Endothelial cell of umbilical vein (primary cell): ENCODE results near the gene TMEM74B. TPM values are rescaled to one million over a fixed set of nuclear protein-coding genes. Genes with fewer than 3 reads are reported as not detected.

Source experiments
- BruUV-seq: library from RNA; stranded (reverse); fragments of 400-500 nt; replicated peaks from 2 replicates; lab custom pipeline; 2021; lab: Mats Ljungman, UMichigan
- CTCF ChIA-PET: fragments of 300-600, 350-600 bp; sonication (Branson Sonifier 250); formaldehyde crosslinking; loops from one replicate; lab custom pipeline; 2021; ENCODE audit warnings: antibody characterized with exemption, inconsistent platforms; lab: Charles Lee
- POLR2A ChIA-PET: fragments of 300-600, 350-600 bp; sonication (Branson Sonifier 250); formaldehyde crosslinking; loops from one replicate; lab custom pipeline; 2021; ENCODE audit warnings: antibody characterized with exemption, inconsistent platforms; lab: Charles Lee
- DNase-seq: peaks from one replicate; pipeline ENCODE4 v3.0.0-alpha.2; 2011; ENCODE audit warnings: low read depth, low spot score
- FAIRE-seq: peaks from 2 replicates; lab custom pipeline; 2011; peaks lifted over from hg19 to GRCh38; lab: Jason Lieb, UNC
- H2AFZ ChIP-seq: 2 replicates; pipeline ENCODE4 v1.6.0; 2012; ENCODE audit warnings: low read depth, low read length, control low read depth, inconsistent platforms
- H3K27ac ChIP-seq: 2 replicates; pipeline ENCODE4 v1.5.1; 2011; ENCODE audit warnings: low read depth, mild to moderate bottlenecking, control low read depth, low read length, moderate library complexity; ENCODE audit not compliant: insufficient read depth
- H3K27me3 ChIP-seq, 2 experiments: 2 replicates each; pipeline versions ENCODE4 v1.6.0 to v1.6.1; 2011; ENCODE audit warnings: low read length in 2 of 2, mixed read lengths in 1 of 2; ENCODE audit not compliant: control insufficient read depth in 2 of 2, insufficient read depth in 2 of 2
- H3K36me3 ChIP-seq, 2 experiments: 2 replicates in 1 of 2; 3 replicates in 1 of 2; pipeline ENCODE4 v1.5.1; 2011; ENCODE audit warnings: low read length in 2 of 2, mild to moderate bottlenecking in 1 of 2, moderate library complexity in 1 of 2; ENCODE audit not compliant: control insufficient read depth in 2 of 2, insufficient read depth in 2 of 2; ENCODE audit errors: extremely low read depth in 1 of 2
- H3K4me1 ChIP-seq: 3 replicates; pipeline ENCODE4 v1.5.1; 2011; ENCODE audit warnings: mild to moderate bottlenecking, low read length; ENCODE audit not compliant: control insufficient read depth, insufficient read depth; ENCODE audit errors: extremely low read depth
- H3K4me2 ChIP-seq: 2 replicates; pipeline ENCODE4 v1.6.1; 2011; ENCODE audit warnings: low read length, control low read depth, mixed read lengths; ENCODE audit not compliant: insufficient read depth
- H3K4me3 ChIP-seq, 3 experiments: fragments of 200-600 bp in 1 of 3; sonication (generic), shearing (Covaris generic) in 1 of 3; replicated peaks in 1 of 3; 2 replicates each; pipeline ENCODE4 v1.5.1; 2011 to 2016; ENCODE audit warnings: control low read depth in 3 of 3, low read length in 3 of 3, mild to moderate bottlenecking in 2 of 3, inconsistent platforms in 1 of 3, low read depth in 1 of 3, moderate library complexity in 1 of 3; ENCODE audit not compliant: insufficient read depth in 1 of 3
- H3K79me2 ChIP-seq: 2 replicates; pipeline ENCODE4 v1.6.0; 2012; ENCODE audit warnings: low read length, inconsistent platforms; ENCODE audit not compliant: control insufficient read depth, insufficient read depth
- H3K9ac ChIP-seq: replicated peaks from 2 replicates; pipeline ENCODE3; 2011; ENCODE audit warnings: low read length, control low read depth; ENCODE audit not compliant: insufficient read depth; ENCODE audit errors: extremely low read depth
- H3K9me1 ChIP-seq: replicated peaks from 3 replicates; pipeline ENCODE4 v1.6.0; 2011; ENCODE audit warnings: mild to moderate bottlenecking, low read length; ENCODE audit not compliant: control insufficient read depth, insufficient read depth; ENCODE audit errors: extremely low read depth
- H3K9me3 ChIP-seq: replicated peaks from 2 replicates; pipeline ENCODE4 v1.5.1; 2012; ENCODE audit warnings: low read length, inconsistent platforms; ENCODE audit not compliant: control insufficient read depth, insufficient read depth
- H4K20me1 ChIP-seq: replicated peaks from 2 replicates; pipeline ENCODE3; 2011; ENCODE audit warnings: mild to moderate bottlenecking, low read length; ENCODE audit not compliant: control insufficient read depth, insufficient read depth; ENCODE audit errors: extremely low read depth
- FOS ChIP-seq: IDR thresholded peaks from 2 replicates; pipeline ENCODE4 v1.6.1; 2011; ENCODE audit warnings: mild to moderate bottlenecking, low read length, moderate library complexity, borderline replicate concordance; ENCODE audit not compliant: insufficient read depth
- GATA2 ChIP-seq: IDR thresholded peaks from 2 replicates; pipeline ENCODE4 v1.7.0; 2011; ENCODE audit warnings: low read depth, mild to moderate bottlenecking, moderate library complexity, mixed read lengths, low read length; ENCODE audit not compliant: insufficient read length, insufficient read depth
- JUN ChIP-seq: IDR thresholded peaks from 2 replicates; pipeline ENCODE4 v1.6.1; 2011; ENCODE audit warnings: borderline replicate concordance, low read depth; ENCODE audit not compliant: insufficient read length, insufficient read depth
- MYC ChIP-seq: IDR thresholded peaks from one replicate; pipeline ENCODE4 v1.6.1; 2011; ENCODE audit warnings: mild to moderate bottlenecking, low read depth, low read length
- POLR2A ChIP-seq: IDR thresholded peaks from 2 replicates; pipeline ENCODE4 v1.6.1; 2012; ENCODE audit warnings: low read depth, mild to moderate bottlenecking, control low read depth, low read length
- POLR2AphosphoS5 ChIP-seq: IDR thresholded peaks from 2 replicates; pipeline ENCODE4 v1.6.1; 2012; ENCODE audit warnings: low read depth, mild to moderate bottlenecking, control low read depth, low read length, moderate library complexity; ENCODE audit not compliant: insufficient read depth
- dilution Hi-C: fragments of 300-500 bp; cut with MboI; formaldehyde crosslinking; loops from one replicate; pipeline ENCODE4 v1.15.0; 2019; ENCODE audit warnings: low sequenced_read_pairs; ENCODE audit not compliant: extremely low pct_ligation_motif_present
- intact Hi-C: fragments of 100-400 bp; cut with micrococcal nuclease; formaldehyde crosslinking; loops from one replicate; pipeline ENCODE4 v1.10.0; 2022
- polyA plus RNA-seq, 4 experiments: library from polyadenylated mRNA; depleted of rRNA in 3 of 4; stranded (reverse) in 3 of 4; unstranded in 1 of 4; fragments of >200 nt; gene quantifications; 2 replicates each; pipeline versions ENCODE4 v1.2.1 to v1.2.3, GENCODE V29; 2011 to 2012; ENCODE audit warnings: missing spikeins in 1 of 4
- total RNA-seq: library from RNA; stranded (reverse); gene quantifications from 2 replicates; pipeline ENCODE4 v1.2.3, GENCODE V29; 2021
- TF ChIP-seq, protein P1 (sequence below): IDR thresholded peaks from 2 replicates; pipeline ENCODE4 v1.6.1; 2011; ENCODE audit not compliant: insufficient read depth, insufficient read length
- TF ChIP-seq, protein P2 (sequence below), 2 donors: IDR thresholded peaks; 1 replicate in 1 of 2; 2 replicates in 1 of 2; pipeline ENCODE4 v1.5.1; 2011; ENCODE audit warnings: low read length in 2 of 2, mild to moderate bottlenecking in 2 of 2, moderate library complexity in 2 of 2, control low read depth in 1 of 2, inconsistent platforms in 1 of 2, low read depth in 1 of 2; ENCODE audit not compliant: insufficient read depth in 1 of 2; ENCODE audit errors: extremely low read depth in 1 of 2

Gene TMEM74B
- total and polyA plus RNA-seq, 2 donors (not counting 3 experiments of a cell fraction or from before 2014, with no cell fraction given) = 0.26 to 1.1 TPM

DNA sequence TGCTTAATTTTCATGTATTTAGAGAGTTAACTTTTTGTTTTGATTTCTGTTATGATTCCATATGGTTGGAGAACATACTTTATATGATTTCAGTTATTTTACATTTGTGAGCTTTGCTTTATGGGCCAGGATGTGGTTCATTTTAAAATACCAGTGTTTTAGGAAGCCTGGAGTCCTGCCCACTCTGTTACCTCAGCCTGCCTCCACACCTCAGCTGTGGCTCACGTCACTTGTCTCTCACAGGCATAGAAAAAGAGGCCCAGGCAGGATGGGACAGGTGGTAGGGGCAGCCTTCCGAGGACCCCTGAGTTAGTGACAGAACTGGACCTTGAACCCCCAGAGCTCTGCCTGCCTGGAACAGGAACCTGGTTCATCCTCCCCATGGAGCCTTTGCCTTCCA lies 50.4 kb downstream of the TMEM74B start:
- no TSS peak for BruUV-seq
- H3K36me3 ChIP-seq = peaks cover 10 to 19% of the 10 kb centered on the region in 2 experiments
- CTCF ChIA-PET = interaction anchor here (1.0 kb wide), 1 partner anchor 370 kb away, joined by 3 read pairs; no protein-coding TSS in a partner anchor

DNA sequence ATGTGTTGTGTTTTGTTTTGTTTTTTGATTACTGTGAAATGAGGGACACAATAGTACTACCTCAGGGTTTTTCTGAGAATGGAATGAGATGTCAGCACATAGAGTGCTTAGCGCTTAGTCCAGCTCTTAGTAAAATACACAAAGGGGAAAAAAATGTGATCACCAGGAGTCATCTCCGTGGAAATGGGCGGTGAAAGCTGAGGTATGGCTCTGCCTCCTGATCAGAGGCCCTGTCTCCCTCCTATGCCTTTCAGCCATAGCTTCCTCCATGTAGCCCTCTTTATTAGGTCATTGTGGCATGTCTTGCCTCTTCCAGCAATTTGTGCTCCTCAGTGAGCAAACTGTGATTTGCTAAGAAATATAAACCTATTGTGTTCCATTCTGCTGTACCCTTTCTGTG lies 53.4 kb downstream of the TMEM74B start:
- ChIA-PET CTCF (interaction anchor here (1.1 kb wide), 1 partner anchor 13 kb away, joined by 3 read pairs; no protein-coding TSS in a partner anchor), POLR2A (no interaction called here)
- intact Hi-C loops = no loop called here
- H3K4me1 ChIP-seq = no peaks in the 10 kb centered on the region
- no peak overlapping the region for H3K4me2 ChIP-seq
- no peak overlapping the region for H3K4me3 ChIP-seq
- no peak overlapping the region for H3K9ac ChIP-seq
- H3K36me3 ChIP-seq = peaks cover 19 to 25% of the 10 kb centered on the region in 2 experiments
- no TSS peak for BruUV-seq
- H3K9me1 ChIP-seq = no peaks in the 10 kb centered on the region
- TF ChIP-seq, protein P1, sequence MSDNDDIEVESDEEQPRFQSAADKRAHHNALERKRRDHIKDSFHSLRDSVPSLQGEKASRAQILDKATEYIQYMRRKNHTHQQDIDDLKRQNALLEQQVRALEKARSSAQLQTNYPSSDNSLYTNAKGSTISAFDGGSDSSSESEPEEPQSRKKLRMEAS = no peak
- TF ChIP-seq MYC (no peak), POLR2AphosphoS5 (no peak), POLR2A (no peak), FOS (no peak), JUN (no peak)
- TF ChIP-seq, protein P2, sequence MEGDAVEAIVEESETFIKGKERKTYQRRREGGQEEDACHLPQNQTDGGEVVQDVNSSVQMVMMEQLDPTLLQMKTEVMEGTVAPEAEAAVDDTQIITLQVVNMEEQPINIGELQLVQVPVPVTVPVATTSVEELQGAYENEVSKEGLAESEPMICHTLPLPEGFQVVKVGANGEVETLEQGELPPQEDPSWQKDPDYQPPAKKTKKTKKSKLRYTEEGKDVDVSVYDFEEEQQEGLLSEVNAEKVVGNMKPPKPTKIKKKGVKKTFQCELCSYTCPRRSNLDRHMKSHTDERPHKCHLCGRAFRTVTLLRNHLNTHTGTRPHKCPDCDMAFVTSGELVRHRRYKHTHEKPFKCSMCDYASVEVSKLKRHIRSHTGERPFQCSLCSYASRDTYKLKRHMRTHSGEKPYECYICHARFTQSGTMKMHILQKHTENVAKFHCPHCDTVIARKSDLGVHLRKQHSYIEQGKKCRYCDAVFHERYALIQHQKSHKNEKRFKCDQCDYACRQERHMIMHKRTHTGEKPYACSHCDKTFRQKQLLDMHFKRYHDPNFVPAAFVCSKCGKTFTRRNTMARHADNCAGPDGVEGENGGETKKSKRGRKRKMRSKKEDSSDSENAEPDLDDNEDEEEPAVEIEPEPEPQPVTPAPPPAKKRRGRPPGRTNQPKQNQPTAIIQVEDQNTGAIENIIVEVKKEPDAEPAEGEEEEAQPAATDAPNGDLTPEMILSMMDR (IDR thresholded peaks at IDR 0.05; ENCODE audit: extremely low read depth in 1 of 2, insufficient read depth in 1 of 2, low read depth in 1 of 2, low read length in 2 of 2) = no peak
- H3K9me3 ChIP-seq = no peaks in the 10 kb centered on the region
- FAIRE-seq (no peak), DNase-seq (no peak)
- H3K27ac ChIP-seq = no peak overlapping the region
- no peaks in the 10 kb centered on the region for H4K20me1 ChIP-seq
- dilution Hi-C loops = no loop called here
- H3K27me3 ChIP-seq = no peaks in the 10 kb centered on the region
- no peak overlapping the region for H2AFZ ChIP-seq
- peaks cover 12% of the 10 kb centered on the region for H3K79me2 ChIP-seq

More for the DNA sequence above, 50.4 kb downstream of the TMEM74B start:
- H2AFZ ChIP-seq = no peak overlapping the region
- POLR2A ChIA-PET = no interaction called here
- DNase-seq (no peak), FAIRE-seq (no peak)
- dilution Hi-C loops = no loop called here
- H3K4me2 ChIP-seq = no peak overlapping the region
- no peak overlapping the region for H3K9ac ChIP-seq
- H3K4me1 ChIP-seq = no peaks in the 10 kb centered on the region
- H4K20me1 ChIP-seq = no peaks in the 10 kb centered on the region
- H3K9me1 ChIP-seq = no peaks in the 10 kb centered on the region
- TF ChIP-seq, protein P1 = no peak
- TF ChIP-seq MYC (no peak), GATA2 (no peak), POLR2AphosphoS5 (no peak)
- no peak overlapping the region for H3K27ac ChIP-seq
- intact Hi-C loops = no loop called here
- H3K4me3 ChIP-seq = no peak overlapping the region
- H3K79me2 ChIP-seq = peaks cover 12% of the 10 kb centered on the region
- no peaks in the 10 kb centered on the region for H3K9me3 ChIP-seq
- H3K27me3 ChIP-seq = no peaks in the 10 kb centered on the region
